Neural crest cell (in vitro differentiated cells): ENCODE measurements around the gene PHGDH. TPM values are rescaled to one million over a fixed set of nuclear protein-coding genes. Genes with fewer than 3 reads are reported as not detected.

Source experiments
- DNase-seq: peaks from one replicate; pipeline ENCODE4 v3.0.0; 2021; ENCODE audit warnings: low read depth, mixed read lengths, low spot score
- H3K27ac Mint-ChIP-seq: one replicate; pipeline ENCODE4 v1.8.0; 2021; ENCODE audit warnings: mild to moderate bottlenecking, mixed read lengths; ENCODE audit not compliant: unreplicated experiment
- H3K27me3 Mint-ChIP-seq: 2 replicates; pipeline ENCODE4 v1.8.0; 2021; ENCODE audit warnings: low read depth, mild to moderate bottlenecking, mixed read lengths
- H3K36me3 Mint-ChIP-seq: 2 replicates; pipeline ENCODE4 v1.8.0; 2021; ENCODE audit warnings: low read depth, mild to moderate bottlenecking, mixed read lengths
- H3K4me1 Mint-ChIP-seq: 2 replicates; pipeline ENCODE4 v1.8.0; 2021; ENCODE audit warnings: mixed read lengths
- H3K4me3 Mint-ChIP-seq: one replicate; pipeline ENCODE4 v1.8.0; 2021; ENCODE audit warnings: mild to moderate bottlenecking, mixed read lengths
- H3K9me3 Mint-ChIP-seq: 2 replicates; pipeline ENCODE4 v1.8.0; 2021; ENCODE audit warnings: mixed read lengths
- CTCF ChIP-seq: fragments of 200-600 bp; sonication (generic); conservative IDR thresholded peaks from 2 replicates; pipeline ENCODE4 v1.5.0; 2021; ENCODE audit warnings: antibody characterized with exemption, mild to moderate bottlenecking
- total RNA-seq: library from RNA; stranded (reverse); gene quantifications from 2 replicates; pipeline ENCODE4 v1.2.1, GENCODE V29; 2021

Gene PHGDH
- total RNA-seq, 1 donor from 2014 or later = 365 TPM

GRCh38 chr1:119718409-119718808, 6.7 kb downstream of the PHGDH start:
- Mint-ChIP-seq H3K36me3 (peaks cover 10% of the 10 kb centered on the region), H3K4me3 (no peak overlapping the region), H3K27me3 (no peaks in the 10 kb centered on the region), H3K4me1 (peaks cover 72% of the 10 kb centered on the region), H3K9me3 (no peaks in the 10 kb centered on the region), H3K27ac (no peak overlapping the region)
- no peak for TF ChIP-seq CTCF
- DNase-seq = no peak

GRCh38 chr1:119718972-119719371, 7.2 kb downstream of the PHGDH start:
- no peaks in the 10 kb centered on the region for H3K9me3 Mint-ChIP-seq
- H3K36me3 Mint-ChIP-seq = peaks cover 15% of the 10 kb centered on the region
- H3K4me1 Mint-ChIP-seq = peaks cover 66% of the 10 kb centered on the region
- no peak overlapping the region for H3K27ac Mint-ChIP-seq
- TF ChIP-seq CTCF = no peak
- peak overlapping the region; percentile 29 for H3K4me3 Mint-ChIP-seq
- no peaks in the 10 kb centered on the region for H3K27me3 Mint-ChIP-seq
- no peak for DNase-seq

- H3K36me3 Mint-ChIP-seq = peaks cover 27% of the 10 kb centered on the region
- H3K9me3 Mint-ChIP-seq = no peaks in the 10 kb centered on the region
- no peak for DNase-seq
- no peak for TF ChIP-seq CTCF
- H3K27ac Mint-ChIP-seq = peak overlapping the region; percentile 76
- no peaks in the 10 kb centered on the region for H3K27me3 Mint-ChIP-seq
- peak overlapping the region; percentile 38 for H3K4me3 Mint-ChIP-seq
- peaks cover 65% of the 10 kb centered on the region for H3K4me1 Mint-ChIP-seq
Measured at GRCh38 chr1:119720866-119721440, 9.2 kb downstream of the PHGDH start.

- Mint-ChIP-seq H3K4me3 (peak overlapping the region; percentile 38), H3K36me3 (peaks cover 30% of the 10 kb centered on the region), H3K4me1 (peaks cover 61% of the 10 kb centered on the region), H3K27me3 (no peaks in the 10 kb centered on the region), H3K27ac (peak overlapping the region; percentile 76), H3K9me3 (no peaks in the 10 kb centered on the region)
- no peak for DNase-seq
- no peak for TF ChIP-seq CTCF
Measured at GRCh38 chr1:119721896-119722295, 10.2 kb downstream of the PHGDH start.

GRCh38 chr1:119724611-119725218, 13.0 kb downstream of the PHGDH start:
- Mint-ChIP-seq H3K36me3 (peaks cover 49% of the 10 kb centered on the region), H3K27ac (no peak overlapping the region), H3K27me3 (no peaks in the 10 kb centered on the region), H3K4me3 (no peak overlapping the region), H3K9me3 (no peaks in the 10 kb centered on the region), H3K4me1 (peaks cover 42% of the 10 kb centered on the region)
- TF ChIP-seq CTCF = no peak
- no peak for DNase-seq
